ENCODE results near the gene TATDN3. TPM values are rescaled to one million over a fixed set of nuclear protein-coding genes. Genes with fewer than 3 reads are reported as not detected.
A peak's percentile ranks its signal among the peaks of the same experiment; 100 is the strongest.

Gene TATDN3
- polyA plus RNA-seq, 1 of the 3 experiments (the other 2 are of a cell fraction): 5.2 TPM

DNA sequence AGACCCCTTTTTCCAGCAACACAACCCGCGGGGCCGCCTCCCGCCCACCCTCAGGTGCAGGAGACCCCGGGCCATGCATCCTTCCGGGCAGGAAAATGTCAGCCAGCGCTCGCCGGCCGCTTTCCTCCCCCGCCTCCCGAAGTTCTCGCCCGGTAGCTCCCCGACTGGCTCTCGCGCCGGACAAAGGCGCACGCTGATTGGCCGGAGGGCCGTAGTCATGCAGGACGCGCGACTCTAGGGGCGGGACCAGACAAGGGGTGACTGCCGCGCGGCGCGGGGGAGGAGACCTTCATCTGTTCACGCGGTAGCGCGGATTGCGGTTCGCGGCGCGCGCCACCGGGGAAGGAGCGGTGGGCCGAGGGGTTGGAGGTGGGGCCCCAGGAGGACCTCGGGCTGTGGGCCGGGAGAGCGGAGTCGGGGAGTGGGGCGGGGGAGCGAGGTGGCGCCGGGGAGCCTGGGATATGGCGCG is 66.3 kb downstream of the TATDN3 start, which contains the start of gene FLVCR1:
FLVCR1 (plus strand) TSS at position 284 of the 469 bp plus-strand sequence; CDS start at position 462, 178 bp downstream.
- 1% methylated on average over 19 of the region's 54 CpGs for WGBS (ENCODE audit: low lambda C conversion rate)
- H3F3A ChIP-seq (replicated peaks; ENCODE audit: insufficient read depth): peaks cover 8% of the 10 kb centered on the region
- POLR2A ChIA-PET: interaction anchor here (1.0 to 1.1 kb wide), 6 partner anchors 16 to 299 kb away, joined by 3 to 6 read pairs (median 3); partner anchors contain the start of genes ATF3, NSL1 and TATDN3
- DNase-seq: peak; percentile 97
- CTCF ChIA-PET: interaction anchor here (0.6 to 2.4 kb wide), 8 partner anchors 10 to 402 kb away, joined by 3 to 7 read pairs (median 3); partner anchors contain the start of genes NSL1 and SPATA45
- peaks cover 4 to 8% of the 10 kb centered on the region in 2 experiments for H3K36me3 ChIP-seq (replicated peaks in 1 of 2; ENCODE audit: control insufficient read depth in 1 of 2, insufficient read depth in 2 of 2, low read length in 1 of 2)
- H3K4me3 ChIP-seq (ENCODE audit: low read depth in 2 of 2, low read length in 1 of 2): peak within 1 kb of the TSS; percentile 78 to 80
- no peaks in the 10 kb centered on the region for H3K9me2 ChIP-seq
- peak within 1 kb of the TSS; percentile 95 for H3K4me2 ChIP-seq
- H3K27me3 ChIP-seq (ENCODE audit: insufficient read depth): no peaks in the 10 kb centered on the region
- peak within 1 kb of the TSS; percentile 75 to 88 for H3K27ac ChIP-seq (ENCODE audit: low read depth in 2 of 2, low read length in 1 of 2)
- H2AFZ ChIP-seq (ENCODE audit: low read depth): peak within 1 kb of the TSS; percentile 97
- peak within 1 kb of the TSS; percentile 72 for H3K9ac ChIP-seq
- no peaks in the 10 kb centered on the region for H4K20me1 ChIP-seq (ENCODE audit: insufficient read depth)
- peaks cover 0 to 18% of the 10 kb centered on the region in 2 experiments; a peak in 2 of 4 replicates for H3K4me1 ChIP-seq (ENCODE audit: control insufficient read depth in 1 of 2, insufficient read depth in 2 of 2, low read depth in 1 of 2, low read length in 1 of 2)
- H3K9me3 ChIP-seq: no peaks in the 10 kb centered on the region
- peaks cover 54% of the 10 kb centered on the region for H3K79me2 ChIP-seq (ENCODE audit: insufficient read depth)
- TF ChIP-seq FOXJ3 (CRISPR knock-in tag; IDR thresholded peaks at IDR 0.05): no peak
- TF ChIP-seq, protein P1, sequence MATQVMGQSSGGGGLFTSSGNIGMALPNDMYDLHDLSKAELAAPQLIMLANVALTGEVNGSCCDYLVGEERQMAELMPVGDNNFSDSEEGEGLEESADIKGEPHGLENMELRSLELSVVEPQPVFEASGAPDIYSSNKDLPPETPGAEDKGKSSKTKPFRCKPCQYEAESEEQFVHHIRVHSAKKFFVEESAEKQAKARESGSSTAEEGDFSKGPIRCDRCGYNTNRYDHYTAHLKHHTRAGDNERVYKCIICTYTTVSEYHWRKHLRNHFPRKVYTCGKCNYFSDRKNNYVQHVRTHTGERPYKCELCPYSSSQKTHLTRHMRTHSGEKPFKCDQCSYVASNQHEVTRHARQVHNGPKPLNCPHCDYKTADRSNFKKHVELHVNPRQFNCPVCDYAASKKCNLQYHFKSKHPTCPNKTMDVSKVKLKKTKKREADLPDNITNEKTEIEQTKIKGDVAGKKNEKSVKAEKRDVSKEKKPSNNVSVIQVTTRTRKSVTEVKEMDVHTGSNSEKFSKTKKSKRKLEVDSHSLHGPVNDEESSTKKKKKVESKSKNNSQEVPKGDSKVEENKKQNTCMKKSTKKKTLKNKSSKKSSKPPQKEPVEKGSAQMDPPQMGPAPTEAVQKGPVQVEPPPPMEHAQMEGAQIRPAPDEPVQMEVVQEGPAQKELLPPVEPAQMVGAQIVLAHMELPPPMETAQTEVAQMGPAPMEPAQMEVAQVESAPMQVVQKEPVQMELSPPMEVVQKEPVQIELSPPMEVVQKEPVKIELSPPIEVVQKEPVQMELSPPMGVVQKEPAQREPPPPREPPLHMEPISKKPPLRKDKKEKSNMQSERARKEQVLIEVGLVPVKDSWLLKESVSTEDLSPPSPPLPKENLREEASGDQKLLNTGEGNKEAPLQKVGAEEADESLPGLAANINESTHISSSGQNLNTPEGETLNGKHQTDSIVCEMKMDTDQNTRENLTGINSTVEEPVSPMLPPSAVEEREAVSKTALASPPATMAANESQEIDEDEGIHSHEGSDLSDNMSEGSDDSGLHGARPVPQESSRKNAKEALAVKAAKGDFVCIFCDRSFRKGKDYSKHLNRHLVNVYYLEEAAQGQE (IDR thresholded peaks at IDR 0.05; ENCODE audit: low read depth, low read length): no peak
- TF ChIP-seq, protein P2, sequence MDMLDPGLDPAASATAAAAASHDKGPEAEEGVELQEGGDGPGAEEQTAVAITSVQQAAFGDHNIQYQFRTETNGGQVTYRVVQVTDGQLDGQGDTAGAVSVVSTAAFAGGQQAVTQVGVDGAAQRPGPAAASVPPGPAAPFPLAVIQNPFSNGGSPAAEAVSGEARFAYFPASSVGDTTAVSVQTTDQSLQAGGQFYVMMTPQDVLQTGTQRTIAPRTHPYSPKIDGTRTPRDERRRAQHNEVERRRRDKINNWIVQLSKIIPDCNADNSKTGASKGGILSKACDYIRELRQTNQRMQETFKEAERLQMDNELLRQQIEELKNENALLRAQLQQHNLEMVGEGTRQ (IDR thresholded peaks at IDR 0.05; ENCODE audit: borderline replicate concordance, low read depth, low read length): no peak
- TF ChIP-seq RFX5 (IDR thresholded peaks at IDR 0.05; ENCODE audit: low read length): peak; percentile 71; the same call in 1 of the 2 replicates
- peak; percentile 54; the same call in 1 of the 2 replicates for TF ChIP-seq POLR2AphosphoS5 (IDR thresholded peaks at IDR 0.05; ENCODE audit: low read depth, low read length)
- TF ChIP-seq, protein P3, sequence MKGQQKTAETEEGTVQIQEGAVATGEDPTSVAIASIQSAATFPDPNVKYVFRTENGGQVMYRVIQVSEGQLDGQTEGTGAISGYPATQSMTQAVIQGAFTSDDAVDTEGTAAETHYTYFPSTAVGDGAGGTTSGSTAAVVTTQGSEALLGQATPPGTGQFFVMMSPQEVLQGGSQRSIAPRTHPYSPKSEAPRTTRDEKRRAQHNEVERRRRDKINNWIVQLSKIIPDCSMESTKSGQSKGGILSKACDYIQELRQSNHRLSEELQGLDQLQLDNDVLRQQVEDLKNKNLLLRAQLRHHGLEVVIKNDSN (IDR thresholded peaks at IDR 0.05; ENCODE audit: borderline replicate concordance, low read depth): no peak
- TF ChIP-seq NRF1 (IDR thresholded peaks at IDR 0.05; ENCODE audit: low read depth, low read length): no peak
- TF ChIP-seq TCF12 (IDR thresholded peaks at IDR 0.05): 0 out of 2 replicates have a peak, but pooled peaks have one; percentile 3
- no peak for TF ChIP-seq RXRA (IDR thresholded peaks at IDR 0.05; ENCODE audit: borderline replicate concordance, low read depth)
- TF ChIP-seq, protein P4, sequence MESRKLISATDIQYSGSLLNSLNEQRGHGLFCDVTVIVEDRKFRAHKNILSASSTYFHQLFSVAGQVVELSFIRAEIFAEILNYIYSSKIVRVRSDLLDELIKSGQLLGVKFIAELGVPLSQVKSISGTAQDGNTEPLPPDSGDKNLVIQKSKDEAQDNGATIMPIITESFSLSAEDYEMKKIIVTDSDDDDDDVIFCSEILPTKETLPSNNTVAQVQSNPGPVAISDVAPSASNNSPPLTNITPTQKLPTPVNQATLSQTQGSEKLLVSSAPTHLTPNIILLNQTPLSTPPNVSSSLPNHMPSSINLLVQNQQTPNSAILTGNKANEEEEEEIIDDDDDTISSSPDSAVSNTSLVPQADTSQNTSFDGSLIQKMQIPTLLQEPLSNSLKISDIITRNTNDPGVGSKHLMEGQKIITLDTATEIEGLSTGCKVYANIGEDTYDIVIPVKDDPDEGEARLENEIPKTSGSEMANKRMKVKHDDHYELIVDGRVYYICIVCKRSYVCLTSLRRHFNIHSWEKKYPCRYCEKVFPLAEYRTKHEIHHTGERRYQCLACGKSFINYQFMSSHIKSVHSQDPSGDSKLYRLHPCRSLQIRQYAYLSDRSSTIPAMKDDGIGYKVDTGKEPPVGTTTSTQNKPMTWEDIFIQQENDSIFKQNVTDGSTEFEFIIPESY (IDR thresholded peaks at IDR 0.05; ENCODE audit: borderline replicate concordance, low read depth): peak; percentile 82; the same call in 1 of the 2 replicates
- TF ChIP-seq MEF2A (IDR thresholded peaks at IDR 0.05; ENCODE audit: borderline replicate concordance, low read depth): no peak
- TF ChIP-seq GABPA (IDR thresholded peaks at IDR 0.05; ENCODE audit: low read depth): peak; percentile 36; the same call in 1 of the 2 replicates
- TF ChIP-seq ELF1 (IDR thresholded peaks at IDR 0.05): no peak
- TF ChIP-seq TEAD4 (IDR thresholded peaks at IDR 0.05; ENCODE audit: borderline replicate concordance, insufficient read depth): no peak
- peak; percentile 72; the same call in 1 of the 2 replicates for TF ChIP-seq TAF1 (IDR thresholded peaks at IDR 0.05; ENCODE audit: borderline replicate concordance, low read depth, low read length)
- no peak for TF ChIP-seq NFIC (IDR thresholded peaks at IDR 0.05; ENCODE audit: borderline replicate concordance)
- peak; percentile 86 for TF ChIP-seq CHD2 (IDR thresholded peaks at IDR 0.05; ENCODE audit: low read length, partially characterized antibody)
- TF ChIP-seq, protein P5, sequence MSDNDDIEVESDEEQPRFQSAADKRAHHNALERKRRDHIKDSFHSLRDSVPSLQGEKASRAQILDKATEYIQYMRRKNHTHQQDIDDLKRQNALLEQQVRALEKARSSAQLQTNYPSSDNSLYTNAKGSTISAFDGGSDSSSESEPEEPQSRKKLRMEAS (IDR thresholded peaks at IDR 0.05; ENCODE audit: low read depth): peak; percentile 37; the same call in 1 of the 2 replicates
- no peak for TF ChIP-seq JUND (IDR thresholded peaks at IDR 0.05)
- no peak for TF ChIP-seq SMC3 (IDR thresholded peaks at IDR 0.05; ENCODE audit: low read depth, low read length)
- peak; percentile 63; the same call in 1 of the 2 replicates for TF ChIP-seq YY1 (IDR thresholded peaks at IDR 0.05; ENCODE audit: low read depth)
- no peak; the same call in 1 of the 2 replicates for TF ChIP-seq RCOR1 (IDR thresholded peaks at IDR 0.05; ENCODE audit: low read length)
- no peak for TF ChIP-seq EZH2phosphoT487 (IDR thresholded peaks at IDR 0.05; ENCODE audit: borderline replicate concordance, low read depth)
- TF ChIP-seq, protein P6, sequence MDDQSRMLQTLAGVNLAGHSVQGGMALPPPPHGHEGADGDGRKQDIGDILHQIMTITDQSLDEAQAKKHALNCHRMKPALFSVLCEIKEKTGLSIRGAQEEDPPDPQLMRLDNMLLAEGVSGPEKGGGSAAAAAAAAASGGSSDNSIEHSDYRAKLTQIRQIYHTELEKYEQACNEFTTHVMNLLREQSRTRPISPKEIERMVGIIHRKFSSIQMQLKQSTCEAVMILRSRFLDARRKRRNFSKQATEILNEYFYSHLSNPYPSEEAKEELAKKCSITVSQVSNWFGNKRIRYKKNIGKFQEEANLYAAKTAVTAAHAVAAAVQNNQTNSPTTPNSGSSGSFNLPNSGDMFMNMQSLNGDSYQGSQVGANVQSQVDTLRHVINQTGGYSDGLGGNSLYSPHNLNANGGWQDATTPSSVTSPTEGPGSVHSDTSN (IDR thresholded peaks at IDR 0.05): peak; percentile 4; the same call in 1 of the 2 replicates
- no peak for TF ChIP-seq GATA2 (CRISPR knock-in tag; IDR thresholded peaks at IDR 0.05)
